GM13977 (cell line): ENCODE data around the gene SPDEF.

Source experiments
- DNase-seq: peaks from one replicate; pipeline ENCODE4 v3.0.0; 2012; ENCODE audit warnings: low spot score
- CTCF ChIP-seq: IDR thresholded peaks from 2 replicates; pipeline ENCODE4 v1.5.1; 2012; ENCODE audit warnings: mild to moderate bottlenecking, control low read depth; ENCODE audit not compliant: insufficient read depth; ENCODE audit errors: extremely low read depth, missing control alignments
- in situ Hi-C: fragments of 300-500 bp; cut with MboI; formaldehyde crosslinking; loops from one replicate; pipeline ENCODE4 v1.12.0; 2022; ENCODE audit warnings: low sequenced_read_pairs, low pct_unique_long_range_greater_than_20kb, mixed read lengths, inconsistent platforms; ENCODE audit not compliant: unreplicated experiment

The SPDEF gene

GRCh38 chr6:34516391-34517324 is 39.5 kb downstream of the SPDEF start:
- in situ Hi-C loops = no loop called here
- DNase-seq = no peak
- no peak for TF ChIP-seq CTCF

DNA sequence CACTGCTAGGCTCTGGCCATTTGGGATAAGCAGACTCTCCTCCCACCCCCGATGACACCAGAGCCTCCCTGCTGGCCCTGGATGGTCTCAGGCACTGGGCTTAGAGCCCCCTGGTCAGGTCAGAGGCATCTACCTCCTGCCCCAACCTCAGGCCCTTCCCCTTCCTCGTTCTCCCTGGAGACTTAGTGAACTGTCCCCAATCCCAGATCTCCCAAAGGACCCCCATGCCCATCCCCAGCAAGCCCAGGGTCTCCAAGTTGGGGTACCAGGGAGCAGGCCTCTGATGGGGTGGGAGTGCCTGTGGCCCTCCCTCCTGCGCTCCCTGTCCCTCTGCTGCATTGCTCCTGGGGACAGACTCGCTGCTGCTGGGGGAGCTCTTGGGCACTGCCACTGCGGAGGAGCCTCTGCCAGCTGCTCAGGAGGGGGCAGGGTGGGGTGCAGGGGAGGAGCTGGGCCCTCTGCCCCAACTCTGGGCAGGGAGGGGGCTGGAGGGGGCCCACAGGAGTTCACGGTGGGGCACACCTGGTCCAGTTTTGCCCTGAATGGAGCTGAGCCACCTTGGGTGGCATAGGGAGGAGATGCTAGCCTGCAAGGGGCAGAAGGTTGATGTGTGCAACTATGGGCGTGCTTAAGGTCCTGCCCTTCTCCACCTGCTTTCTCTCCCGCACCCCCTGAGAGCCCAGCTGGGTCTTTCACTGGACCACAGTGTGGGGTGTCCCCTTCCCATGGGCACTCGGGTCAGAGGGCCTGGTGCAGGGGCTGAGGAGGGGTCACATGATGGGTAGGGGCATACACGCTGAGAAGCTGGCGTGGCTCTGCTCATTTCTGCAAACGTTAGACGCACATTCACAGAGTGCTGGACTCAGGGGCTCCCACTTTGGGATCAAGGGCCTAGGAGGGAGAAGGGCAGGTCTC is 40.4 kb downstream of the SPDEF start:
- TF ChIP-seq CTCF = no peak
- in situ Hi-C loops = no loop called here

GRCh38 chr6:34514593-34515472 is 41.3 kb downstream of the SPDEF start:
- no peak for TF ChIP-seq CTCF
- no peak for DNase-seq
- in situ Hi-C loops = no loop called here

More for the DNA sequence above, 40.4 kb downstream of the SPDEF start:
- DNase-seq = no peak

DNA sequence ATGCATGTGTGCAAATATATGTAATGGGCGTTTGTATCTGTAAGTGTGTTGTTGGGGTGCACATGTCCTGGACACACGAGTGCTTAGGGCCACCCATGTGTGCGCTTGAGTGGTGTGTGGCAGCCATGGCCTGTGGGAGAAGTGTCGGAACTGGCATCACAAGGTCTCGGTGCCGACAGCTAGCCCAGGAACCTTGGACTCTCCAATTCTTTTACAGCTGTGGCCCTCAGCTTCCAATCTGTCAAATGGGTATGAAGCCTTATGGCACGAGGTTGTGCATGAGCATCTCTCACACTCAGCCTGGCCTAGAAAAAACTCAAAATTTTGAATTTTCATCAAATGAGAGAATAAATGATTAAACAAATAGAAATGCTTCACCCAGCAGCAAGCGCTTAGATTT is 42.0 kb downstream of the SPDEF start:
- in situ Hi-C loops = no loop called here
- DNase-seq = no peak
- TF ChIP-seq CTCF = no peak

DNA sequence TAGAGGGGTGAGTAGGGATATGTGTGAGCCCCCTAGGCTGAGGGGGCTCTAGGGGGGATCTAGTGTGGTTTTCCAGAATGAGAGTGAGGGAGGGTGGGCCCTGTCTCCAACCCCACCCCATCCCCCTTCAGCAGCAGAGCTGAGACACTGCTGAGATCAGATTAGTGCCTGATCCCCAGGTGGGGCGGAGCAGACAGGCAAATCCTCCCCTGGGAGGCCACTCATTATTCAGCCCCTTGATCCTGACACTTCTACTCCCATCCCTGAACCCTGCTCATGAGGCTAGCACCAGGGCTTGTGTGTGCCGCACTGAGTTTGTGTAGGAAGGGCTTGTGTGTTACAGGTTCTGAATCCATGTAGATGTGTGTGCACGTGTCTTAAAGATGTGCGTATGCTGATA is 42.5 kb downstream of the SPDEF start:
- DNase-seq = no peak
- TF ChIP-seq CTCF = no peak
- in situ Hi-C loops = no loop called here

DNA sequence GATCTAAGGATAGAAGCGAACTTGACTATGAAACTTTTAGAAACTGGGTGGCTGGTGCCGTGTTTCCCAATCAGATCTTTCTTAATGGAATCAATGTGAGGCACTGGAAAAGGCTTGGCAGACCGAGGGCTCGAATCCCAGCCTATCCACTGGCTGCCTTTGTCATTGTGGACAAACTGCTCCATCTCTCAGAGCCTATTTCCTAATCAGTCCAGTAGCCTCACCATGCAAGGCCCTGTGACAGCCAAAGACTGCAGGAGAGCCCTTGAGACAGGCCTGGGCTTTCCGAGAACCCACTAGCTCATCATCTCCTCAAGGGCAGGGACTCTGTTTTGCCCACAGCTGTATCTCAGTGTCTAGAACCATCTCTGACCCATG is 43.4 kb downstream of the SPDEF start:
- in situ Hi-C loops = no loop called here
- DNase-seq = no peak
- TF ChIP-seq CTCF = no peak
